ENCODE measurements around the gene SMPX. TPM values are rescaled to one million over a fixed set of nuclear protein-coding genes. Genes with fewer than 3 reads are reported as not detected.

Gene SMPX
- total and polyA plus RNA-seq, 7 donors = 0.89 to 111 (median 25.5) TPM; not detected in 1

DNA sequence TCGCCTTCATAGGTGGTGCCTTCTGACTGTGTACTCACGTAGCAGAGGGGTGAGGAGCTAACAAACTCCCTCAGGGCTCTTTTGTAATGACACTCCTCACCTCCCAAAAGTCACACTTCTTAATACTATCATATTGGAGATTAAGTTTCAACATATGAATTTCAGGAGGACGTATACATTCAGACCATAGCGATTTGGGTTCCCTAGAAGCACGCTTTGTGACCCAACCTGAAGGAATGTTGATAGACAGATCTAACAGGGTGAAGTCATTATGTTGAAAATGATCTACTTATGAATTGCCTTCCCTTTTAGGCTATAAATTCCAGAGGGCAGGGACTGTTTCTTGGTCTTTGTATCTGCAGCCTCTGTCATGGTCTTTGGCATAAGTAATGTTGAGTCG, 96.6 kb downstream of the SMPX start:
- no peaks in the 10 kb centered on the region for H3K4me1 ChIP-seq
- DNase-seq = no peak
- H3K4me3 ChIP-seq = no peak overlapping the region
- H3K9me3 ChIP-seq = no peaks in the 10 kb centered on the region
- intact Hi-C loops (cut with DNase I) = no loop called here
- TF ChIP-seq POLR2A (IDR thresholded peaks at IDR 0.05) (no peak), EP300 (IDR thresholded peaks at IDR 0.05) (no peak), POLR2AphosphoS5 (IDR thresholded peaks at IDR 0.05) (no peak)
- TF ChIP-seq, protein P1, sequence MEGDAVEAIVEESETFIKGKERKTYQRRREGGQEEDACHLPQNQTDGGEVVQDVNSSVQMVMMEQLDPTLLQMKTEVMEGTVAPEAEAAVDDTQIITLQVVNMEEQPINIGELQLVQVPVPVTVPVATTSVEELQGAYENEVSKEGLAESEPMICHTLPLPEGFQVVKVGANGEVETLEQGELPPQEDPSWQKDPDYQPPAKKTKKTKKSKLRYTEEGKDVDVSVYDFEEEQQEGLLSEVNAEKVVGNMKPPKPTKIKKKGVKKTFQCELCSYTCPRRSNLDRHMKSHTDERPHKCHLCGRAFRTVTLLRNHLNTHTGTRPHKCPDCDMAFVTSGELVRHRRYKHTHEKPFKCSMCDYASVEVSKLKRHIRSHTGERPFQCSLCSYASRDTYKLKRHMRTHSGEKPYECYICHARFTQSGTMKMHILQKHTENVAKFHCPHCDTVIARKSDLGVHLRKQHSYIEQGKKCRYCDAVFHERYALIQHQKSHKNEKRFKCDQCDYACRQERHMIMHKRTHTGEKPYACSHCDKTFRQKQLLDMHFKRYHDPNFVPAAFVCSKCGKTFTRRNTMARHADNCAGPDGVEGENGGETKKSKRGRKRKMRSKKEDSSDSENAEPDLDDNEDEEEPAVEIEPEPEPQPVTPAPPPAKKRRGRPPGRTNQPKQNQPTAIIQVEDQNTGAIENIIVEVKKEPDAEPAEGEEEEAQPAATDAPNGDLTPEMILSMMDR (IDR thresholded peaks at IDR 0.05) = no peak
- H3K36me3 ChIP-seq = no peaks in the 10 kb centered on the region
- H3K27me3 ChIP-seq = peaks cover 5 to 26% (median 8%) of the 10 kb centered on the region in 3 donors
- WGBS, 2 donors = 79% methylated on average over 6 of the region's 6 CpGs
- no peak overlapping the region for H3K27ac ChIP-seq

DNA sequence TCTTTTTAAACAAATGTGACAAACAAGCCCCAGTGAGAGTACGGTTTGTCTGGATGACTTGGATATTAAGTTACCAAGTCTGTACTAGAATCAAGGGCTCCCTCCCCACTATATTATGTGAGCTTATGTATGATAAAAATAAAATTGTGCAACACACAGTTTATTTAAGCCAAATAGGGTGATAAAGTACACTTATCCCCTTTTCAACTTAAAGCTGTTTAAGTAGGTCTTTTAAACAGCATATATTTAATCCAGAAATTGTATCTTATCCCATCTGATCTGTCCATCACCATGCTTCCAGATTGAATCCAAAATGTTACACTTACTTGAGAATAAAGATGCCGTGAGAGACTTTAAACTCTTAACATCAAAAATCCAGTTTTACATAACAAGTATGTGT, 97.8 kb downstream of the SMPX start:
- no peak for TF ChIP-seq POLR2AphosphoS5 (IDR thresholded peaks at IDR 0.05)
- no peak for TF ChIP-seq POLR2A (IDR thresholded peaks at IDR 0.05)
- TF ChIP-seq EP300 (IDR thresholded peaks at IDR 0.05) = no peak
- TF ChIP-seq, protein P1 (IDR thresholded peaks at IDR 0.05) = no peak
- H3K36me3 ChIP-seq = no peaks in the 10 kb centered on the region
- intact Hi-C loops (cut with DNase I) = no loop called here
- no peaks in the 10 kb centered on the region for H3K9me3 ChIP-seq
- 79 to 95% methylated on average over 2 of the region's 2 CpGs for WGBS, 2 donors
- DNase-seq = no peak
- no peak overlapping the region for H3K4me3 ChIP-seq
- H3K27ac ChIP-seq = no peak overlapping the region
- H3K27me3 ChIP-seq = peaks cover 8 to 28% (median 10%) of the 10 kb centered on the region in 3 donors
- peaks cover 0 to 4% (median 0%) of the 10 kb centered on the region in 4 donors for H3K4me1 ChIP-seq

DNA sequence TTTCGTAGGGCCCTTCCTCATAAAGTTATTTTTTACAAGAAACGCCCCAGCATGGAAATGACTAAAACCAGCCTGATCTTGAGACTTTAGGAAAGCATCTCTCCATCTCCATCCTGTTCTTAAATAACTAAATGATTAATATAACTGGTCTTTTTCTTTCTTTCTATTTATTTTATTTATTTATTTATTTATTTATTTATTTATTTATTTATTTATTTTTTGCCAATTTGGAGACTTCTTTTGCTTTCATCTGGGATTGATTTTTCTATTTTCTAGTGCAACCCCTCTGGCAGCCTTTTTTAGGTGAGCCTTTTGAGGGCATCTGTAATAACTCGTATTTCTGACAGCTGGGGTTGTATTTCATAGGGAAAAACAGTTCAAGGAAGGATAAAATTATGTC, 98.6 kb downstream of the SMPX start:
- TF ChIP-seq POLR2A (IDR thresholded peaks at IDR 0.05) (no peak), POLR2AphosphoS5 (IDR thresholded peaks at IDR 0.05) (no peak), EP300 (IDR thresholded peaks at IDR 0.05) (no peak)
- TF ChIP-seq, protein P1 (IDR thresholded peaks at IDR 0.05) = no peak
- no peaks in the 10 kb centered on the region for H3K36me3 ChIP-seq
- no peaks in the 10 kb centered on the region for H3K9me3 ChIP-seq
- no peak overlapping the region for H3K27ac ChIP-seq
- 42 to 77% methylated on average over 3 of the region's 3 CpGs for WGBS, 2 donors
- H3K4me3 ChIP-seq = no peak overlapping the region
- DNase-seq = no peak
- peaks cover 0 to 4% (median 0%) of the 10 kb centered on the region in 4 donors for H3K4me1 ChIP-seq
- intact Hi-C loops (cut with DNase I) = no loop called here
- peaks cover 8 to 28% (median 10%) of the 10 kb centered on the region in 3 donors for H3K27me3 ChIP-seq

DNA sequence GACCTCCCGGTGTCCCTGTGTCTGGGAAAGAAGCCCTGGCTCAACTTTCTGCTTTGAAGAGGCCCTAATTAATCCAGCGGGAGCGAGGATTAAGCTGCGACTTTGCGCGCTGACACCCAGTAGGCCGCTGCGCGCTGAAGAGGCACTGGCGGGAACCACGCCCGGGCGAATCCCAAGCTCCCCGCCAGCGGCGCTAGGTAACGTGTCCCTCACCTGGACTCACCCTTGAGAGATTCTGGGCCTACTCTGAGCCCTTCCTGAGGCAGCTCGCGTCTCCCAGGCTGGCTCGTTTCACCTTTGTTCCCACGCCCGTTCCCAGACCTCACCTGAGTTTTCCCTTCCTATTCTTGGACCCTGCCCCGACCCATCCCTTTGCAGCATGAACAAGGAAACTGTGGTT, 99.2 kb downstream of the SMPX start:
- H3K27me3 ChIP-seq = peaks cover 8 to 28% (median 10%) of the 10 kb centered on the region in 3 donors
- peaks cover 0 to 4% (median 0%) of the 10 kb centered on the region in 4 donors for H3K4me1 ChIP-seq
- peak overlapping the region in 3 of 4 donors; percentile 25 to 35 (median 26) for H3K4me3 ChIP-seq
- H3K9me3 ChIP-seq = no peaks in the 10 kb centered on the region
- no peak for DNase-seq
- WGBS, 2 donors = 4 to 7% methylated on average over 23 of the region's 23 CpGs
- no peak overlapping the region for H3K27ac ChIP-seq
- TF ChIP-seq POLR2A (IDR thresholded peaks at IDR 0.05) (no peak), POLR2AphosphoS5 (IDR thresholded peaks at IDR 0.05) (no peak), EP300 (IDR thresholded peaks at IDR 0.05) (no peak)
- TF ChIP-seq, protein P1 (IDR thresholded peaks at IDR 0.05) = no peak
- no peaks in the 10 kb centered on the region for H3K36me3 ChIP-seq
- intact Hi-C loops (cut with DNase I) = no loop called here

Data from sigmoid colon (tissue), 7 donors.